Measurements from ENCODE around the gene CAMKMT.

DNA sequence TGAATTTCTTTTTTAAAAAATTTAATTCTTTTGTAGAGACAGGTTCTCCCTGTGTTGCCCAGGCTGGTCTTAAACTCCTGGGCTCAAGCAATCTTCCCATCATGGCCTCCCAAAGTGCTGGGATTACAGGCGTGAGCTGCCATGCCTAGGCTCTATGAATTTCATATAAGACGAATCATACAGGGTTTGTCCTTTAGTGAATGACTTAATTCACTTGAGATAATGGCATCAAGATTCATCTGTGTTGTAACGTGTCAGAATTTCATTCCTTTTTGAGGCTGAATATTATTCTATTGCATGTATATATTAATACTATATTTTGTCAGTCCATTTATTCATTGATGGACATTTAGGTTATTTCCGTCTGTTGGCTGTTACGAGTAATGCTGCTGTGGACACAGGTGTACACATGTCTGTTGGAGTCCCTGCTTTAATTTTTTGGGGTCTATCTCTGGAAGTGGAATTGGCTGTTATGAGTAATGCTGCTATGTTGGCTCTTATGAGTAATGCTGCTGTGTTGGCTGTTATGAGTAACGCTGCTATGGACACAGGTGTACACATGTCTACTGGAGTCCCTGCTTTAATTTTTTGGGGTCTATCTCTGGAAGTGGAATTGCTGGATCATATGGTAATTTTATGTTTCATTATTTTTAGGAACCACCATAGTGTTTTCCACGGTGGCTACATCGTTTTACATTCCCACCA, 210.6 kb downstream of the CAMKMT start:
- TF ChIP-seq CTCF (conservative IDR thresholded peaks at IDR 0.05; ENCODE audit: low read depth, low read length) (no peak), EZH2 (IDR thresholded peaks at IDR 0.05; ENCODE audit: low read length, unreplicated experiment) (no peak)

Measured in PC-3 (cell line).